ENCODE results near the gene PRKAR2A.
"Not testable (repeated sequence)": the region's sequence is repeated elsewhere in the genome, so short reads cannot be mapped to it uniquely, and the experiment has no call there.

PRKAR2A gene

DNA sequence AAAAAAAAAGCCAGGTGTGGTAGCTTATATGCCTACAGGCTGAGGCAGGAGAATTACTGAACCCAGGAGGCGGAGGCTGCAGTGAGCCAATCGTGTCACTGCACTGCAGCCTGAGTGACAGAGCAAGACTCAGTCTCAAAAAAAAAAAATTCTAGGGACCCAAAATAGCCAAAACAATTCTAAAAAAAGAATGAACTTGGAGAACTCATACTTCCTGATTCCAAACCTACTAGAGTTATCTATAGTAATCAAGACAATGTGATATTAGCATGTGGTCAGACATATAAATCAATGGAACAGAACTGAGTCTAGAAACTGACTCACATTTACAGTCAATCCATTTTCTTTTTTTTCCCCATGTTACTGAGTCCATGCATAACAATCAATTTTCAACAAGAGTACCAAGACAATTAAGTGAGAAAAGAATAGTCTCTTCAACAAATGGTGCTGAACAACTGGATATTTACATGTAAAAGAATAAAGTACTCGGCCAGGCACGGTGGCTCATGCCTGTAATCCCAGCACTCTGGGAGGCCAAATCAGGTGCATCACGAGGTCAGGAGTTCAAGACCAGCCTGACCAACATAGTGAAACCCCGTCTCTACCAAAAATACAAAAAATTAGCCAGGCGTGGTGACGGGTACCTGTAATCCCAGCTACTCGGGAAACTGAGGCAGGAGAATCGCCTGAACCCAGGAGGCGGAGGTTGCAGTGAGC is 11.9 kb downstream of the PRKAR2A start:
- no peak for DNase-seq

DNA sequence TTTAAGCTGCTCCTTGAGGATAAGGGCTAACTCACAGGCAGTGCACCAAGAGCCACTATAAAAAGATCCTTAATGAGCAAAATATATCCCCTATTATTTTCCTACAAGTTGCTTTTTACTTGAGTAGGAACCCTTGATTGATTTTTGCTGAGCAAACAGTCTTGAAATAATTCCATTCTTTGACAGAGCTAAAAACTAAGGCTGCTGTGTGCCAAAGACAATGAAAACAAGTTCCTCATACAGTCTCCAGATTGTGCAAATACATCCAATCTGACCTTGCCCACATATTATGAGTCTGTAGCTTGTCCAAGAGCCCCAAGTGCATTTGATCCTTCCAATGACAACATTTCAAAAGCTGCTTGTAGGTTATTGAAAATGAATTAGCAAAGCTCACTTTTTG is 15.0 kb downstream of the PRKAR2A start:
- no peak for DNase-seq

DNA sequence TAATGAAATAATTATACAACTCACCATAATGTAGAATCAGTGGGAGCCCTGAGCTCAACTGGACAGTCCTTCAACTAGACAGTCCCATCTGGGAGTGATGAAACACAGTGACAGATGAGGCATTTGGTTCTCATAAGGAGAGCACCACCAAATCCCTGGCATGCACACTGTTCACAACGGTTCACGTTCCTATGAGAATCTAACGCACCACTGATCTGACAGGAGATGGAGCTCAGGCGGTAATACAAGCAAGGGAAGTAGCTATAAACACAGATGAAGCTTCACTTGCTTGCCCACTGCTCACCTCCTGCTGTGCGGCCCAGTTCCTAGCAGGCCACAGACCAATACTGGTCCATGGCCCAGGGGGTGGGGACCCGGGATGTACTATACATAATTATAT is 17.0 kb downstream of the PRKAR2A start:
- no peak for DNase-seq

DNA sequence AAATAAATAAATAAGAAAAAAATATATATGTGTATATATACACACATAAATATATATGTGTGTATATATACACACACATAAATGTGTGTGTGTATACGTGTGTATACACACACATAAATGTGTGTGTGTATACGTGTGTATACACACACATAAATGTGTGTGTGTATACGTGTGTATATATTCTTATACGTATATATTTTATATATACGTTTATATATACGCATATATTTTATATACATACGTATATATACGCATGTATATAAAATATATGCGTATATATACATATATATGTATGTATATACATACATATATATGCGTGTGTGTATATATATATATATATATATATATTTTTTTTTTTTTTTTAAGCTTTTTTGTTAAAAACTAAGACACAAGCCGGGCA is 18.1 kb downstream of the PRKAR2A start:
- DNase-seq = not testable (repeated sequence)

DNA sequence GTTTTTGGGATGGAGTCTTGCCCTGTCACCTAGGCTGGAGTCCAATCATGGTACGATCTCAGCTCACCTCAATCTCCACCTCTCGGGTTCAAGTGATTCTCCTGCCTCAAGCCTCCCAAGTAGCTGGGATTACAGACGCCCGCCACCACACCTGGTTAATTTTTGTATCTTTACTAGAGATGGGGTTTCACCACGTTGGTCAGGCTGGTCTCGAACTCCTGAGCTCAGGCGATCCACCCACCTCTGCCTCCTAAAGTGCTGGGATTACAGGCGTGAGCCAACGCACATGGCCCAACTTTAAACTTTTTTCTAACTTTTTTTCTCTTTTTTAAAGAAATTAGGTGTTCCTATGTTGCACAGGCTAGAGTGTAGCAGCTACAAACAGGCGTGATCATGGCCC is 19.8 kb downstream of the PRKAR2A start:
- DNase-seq = not testable (repeated sequence)

- no peak for DNase-seq
Measured at GRCh38 chr3:48826451-48826850, 21.2 kb downstream of the PRKAR2A start.

- no peak for DNase-seq
Measured at GRCh38 chr3:48820612-48821324, 26.9 kb downstream of the PRKAR2A start.

GRCh38 chr3:48819234-48820221 is 28.1 kb downstream of the PRKAR2A start:
- no peak for DNase-seq

DNA sequence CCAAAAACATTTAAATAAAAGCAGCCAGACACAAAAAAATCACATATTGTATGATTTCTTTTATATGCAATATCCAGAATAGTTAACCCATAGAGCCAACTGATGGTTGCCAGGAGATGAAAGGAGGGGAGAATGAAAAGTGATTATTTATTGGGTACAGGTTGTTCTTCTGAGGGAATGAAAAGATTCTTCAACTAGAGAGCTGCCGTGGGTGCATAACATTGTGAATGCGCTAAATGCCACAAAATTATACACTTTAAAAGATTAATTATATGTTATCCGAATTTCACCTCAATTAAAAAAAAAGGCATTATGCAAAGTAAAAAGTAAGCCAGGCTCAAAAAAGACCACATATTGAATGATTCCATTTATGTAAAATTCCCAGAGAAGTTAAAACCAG is 36.1 kb downstream of the PRKAR2A start:
- no peak for DNase-seq

DNA sequence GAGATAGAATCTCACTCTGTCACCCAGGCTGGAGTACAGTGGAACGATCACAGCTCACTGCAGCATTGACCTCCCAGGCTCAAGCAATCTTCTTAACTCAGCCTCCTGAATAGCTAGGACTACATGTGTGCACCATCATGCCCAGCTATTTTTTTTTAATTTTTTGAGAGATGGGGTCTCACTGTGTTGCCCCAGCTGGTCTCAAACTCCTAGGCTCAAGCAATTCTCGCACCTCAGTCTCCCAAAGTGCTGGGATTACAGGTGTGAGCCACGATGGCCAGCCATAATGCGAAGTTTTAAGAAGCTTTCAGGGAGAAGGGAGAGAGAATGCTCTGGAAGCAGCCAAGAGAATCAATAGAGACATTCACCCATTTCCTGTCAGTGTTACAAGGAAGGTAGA is 42.7 kb downstream of the PRKAR2A start:
- no peak for DNase-seq

DNA sequence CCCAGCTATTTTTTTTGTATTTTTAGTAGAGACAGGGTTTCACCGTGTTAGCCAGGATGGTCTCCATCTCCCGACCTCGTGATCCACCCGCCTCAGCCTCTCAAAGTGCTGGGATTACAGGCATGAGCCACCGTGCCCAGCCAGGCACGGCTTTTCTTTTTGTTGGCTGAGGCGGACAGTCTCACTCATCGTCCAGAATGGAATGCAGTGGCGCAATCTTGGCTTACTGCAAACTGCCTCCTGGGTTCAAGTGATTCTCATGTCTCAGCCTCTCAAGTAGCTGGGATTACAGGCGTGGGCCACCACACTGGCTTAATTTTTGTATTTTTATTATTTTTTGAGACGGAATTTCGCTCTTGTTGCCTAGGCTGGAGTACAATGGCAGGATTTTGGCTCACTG is 46.8 kb downstream of the PRKAR2A start:
- not testable (repeated sequence) for DNase-seq

GRCh38 chr3:48798998-48799397 is 48.7 kb downstream of the PRKAR2A start:
- no peak for DNase-seq

DNA sequence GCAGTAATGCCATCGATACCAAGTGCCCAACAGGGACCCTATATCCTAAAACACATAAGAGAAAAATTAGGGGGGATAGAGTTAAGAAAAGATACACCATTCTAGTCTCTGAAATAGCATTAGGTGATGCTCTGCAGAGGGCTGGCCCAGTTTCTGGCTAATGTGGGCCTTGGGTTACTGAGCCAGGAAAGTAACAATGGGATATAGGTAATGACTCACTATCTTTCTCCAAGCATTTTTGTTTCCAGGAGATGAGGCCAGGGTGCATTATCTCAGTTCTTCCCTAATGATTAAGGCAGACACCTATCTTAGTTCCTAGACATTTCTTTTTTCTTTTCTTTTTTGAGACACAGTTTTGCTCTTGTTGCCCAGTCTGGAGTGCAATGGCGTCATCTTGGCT is 50.0 kb downstream of the PRKAR2A start:
- DNase-seq = no peak

DNA sequence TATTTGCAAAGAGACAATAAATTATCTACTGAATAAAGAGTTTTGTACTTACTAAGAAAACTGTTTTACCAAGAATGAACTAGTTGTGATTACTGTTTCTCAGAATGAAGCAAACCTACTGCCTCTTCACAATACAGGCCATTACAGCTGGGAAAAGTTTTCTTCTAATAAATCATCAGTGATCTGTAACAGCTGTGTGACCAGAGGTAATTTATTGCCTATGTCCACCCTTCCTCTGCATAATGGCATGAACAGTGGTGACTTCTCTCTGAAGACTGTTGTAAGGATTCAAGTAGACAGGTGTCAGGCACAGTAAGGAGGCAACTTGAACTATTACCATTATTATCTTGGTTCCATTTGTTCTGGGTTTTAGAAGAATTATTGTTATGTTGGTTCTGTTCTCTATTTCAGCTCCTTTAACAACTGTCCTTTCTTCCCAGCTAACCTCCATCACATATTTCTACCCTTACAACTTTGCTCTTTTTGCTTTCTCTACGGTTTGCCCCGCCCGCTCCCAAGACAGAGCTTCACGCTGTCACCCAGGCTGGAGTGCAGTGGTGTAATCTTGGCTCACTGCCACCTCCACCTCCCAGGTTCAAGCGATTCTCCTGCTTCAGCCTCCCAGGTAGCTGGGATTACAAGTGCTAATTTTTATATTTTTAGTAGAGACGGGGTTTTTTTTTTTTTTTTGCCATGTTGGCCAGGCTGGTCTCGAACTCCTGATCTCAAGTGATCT is 51.5 kb downstream of the PRKAR2A start:
- no peak for DNase-seq

GRCh38 chr3:48793484-48793883 is 54.2 kb downstream of the PRKAR2A start:
- DNase-seq = not testable (repeated sequence)

DNA sequence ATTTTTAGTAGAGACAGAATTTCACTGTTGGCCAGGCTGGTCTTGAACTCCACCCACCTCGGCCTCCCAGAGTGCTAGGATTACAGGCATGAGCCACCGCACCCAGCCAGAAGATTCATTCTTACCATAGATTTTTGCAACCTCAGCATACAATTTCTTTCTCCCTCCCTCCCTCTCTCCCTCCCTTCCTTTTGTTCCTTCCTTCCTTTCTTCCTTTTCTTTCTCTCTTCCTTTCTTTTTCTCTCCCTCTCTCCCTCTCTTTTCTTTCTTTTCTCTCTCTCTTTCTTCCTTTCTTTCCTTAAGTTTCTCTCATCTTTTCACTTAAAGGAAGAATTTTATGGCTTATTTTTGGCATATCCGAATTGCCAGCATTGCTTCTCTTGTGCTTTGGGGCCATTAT is 58.0 kb downstream of the PRKAR2A start:
- no peak for DNase-seq

- no peak for DNase-seq
Measured at GRCh38 chr3:48788544-48789162, 59.0 kb downstream of the PRKAR2A start.

- DNase-seq = no peak
Measured at GRCh38 chr3:48784426-48785120, 63.1 kb downstream of the PRKAR2A start.

- DNase-seq = no peak
Measured at GRCh38 chr3:48783304-48783703, 64.4 kb downstream of the PRKAR2A start.

DNA sequence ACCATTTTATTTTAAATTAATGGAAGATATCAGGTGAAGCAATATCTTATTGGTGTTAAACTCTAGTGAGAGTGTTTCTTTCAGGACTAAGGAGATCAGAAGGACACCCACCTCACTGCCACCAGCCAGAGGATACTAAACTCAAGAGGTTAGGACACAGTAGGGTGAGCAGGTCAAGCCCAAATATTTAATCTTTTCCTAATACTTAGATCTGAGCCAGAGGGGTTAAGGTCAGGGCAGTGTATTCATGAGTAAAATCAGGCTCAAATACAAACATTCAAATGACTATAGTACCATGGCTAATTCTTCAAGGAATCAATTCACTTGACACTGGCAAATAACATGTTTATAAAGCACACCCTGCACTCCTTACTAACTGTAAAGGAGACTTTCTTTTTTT is 65.6 kb downstream of the PRKAR2A start:
- no peak for DNase-seq

DNA sequence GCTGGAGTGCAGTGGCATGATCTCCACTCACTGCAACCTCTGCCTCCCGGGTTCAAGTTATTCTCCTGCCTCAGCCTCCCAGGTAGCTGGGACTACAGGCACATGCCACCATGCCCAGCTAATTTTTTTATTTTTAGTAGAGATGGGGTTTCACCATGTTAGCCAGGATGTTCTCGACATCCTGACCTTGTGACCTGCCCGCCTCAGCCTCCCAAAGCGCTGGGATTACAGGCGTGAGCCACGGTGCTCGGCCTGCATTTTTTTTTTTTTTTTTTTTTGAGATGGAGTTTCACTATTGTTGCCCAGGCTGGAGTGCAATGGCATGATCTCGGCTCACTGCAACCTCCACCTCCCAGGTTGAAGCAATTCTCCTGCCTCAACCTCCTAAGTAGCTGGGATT is 69.1 kb downstream of the PRKAR2A start:
- not testable (repeated sequence) for DNase-seq

DNA sequence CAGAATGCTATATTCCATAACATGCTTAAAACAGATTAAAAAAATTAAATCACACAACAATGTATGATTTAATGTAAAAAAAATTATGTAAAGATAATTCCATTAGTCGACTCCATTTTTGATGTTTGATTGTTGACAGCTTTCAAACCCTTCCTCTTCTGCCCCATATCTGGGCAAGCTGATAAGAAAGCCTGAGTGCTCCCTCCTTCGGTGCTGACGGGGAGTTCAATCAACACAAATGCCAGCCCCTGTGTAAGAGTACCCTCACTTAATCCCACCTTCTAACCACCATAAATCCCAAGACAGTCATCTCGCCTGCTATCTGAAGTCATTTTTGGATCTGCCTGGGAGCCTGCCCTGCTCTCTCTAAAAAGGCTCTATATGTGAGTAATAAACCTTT is 70.8 kb downstream of the PRKAR2A start:
- no peak for DNase-seq
